K562 (cell line): ENCODE data around the gene UNC50. TPM values are rescaled to one million over a fixed set of nuclear protein-coding genes. Genes with fewer than 3 reads are reported as not detected.
A peak's percentile ranks its signal among the peaks of the same experiment; 100 is the strongest.

Source experiments
- CBX1 ChIP-seq: sonication (generic); IDR thresholded peaks from 2 replicates; pipeline ENCODE4 v1.6.1; 2016; ENCODE audit warnings: antibody characterized with exemption, low read depth, mild to moderate bottlenecking
- CBX2 ChIP-seq: fragments of 200-600 bp; sonication (generic); IDR thresholded peaks from one replicate; pipeline ENCODE4 v1.6.1; 2012; ENCODE audit warnings: mild to moderate bottlenecking, low read length, inconsistent platforms; ENCODE audit not compliant: insufficient read depth, poor library complexity, severe bottlenecking
- DIDO1 ChIP-seq: fragments of 450-650 bp; IDR thresholded peaks from 2 replicates; pipeline ENCODE4 v1.6.1; 2016; ENCODE audit warnings: low read depth, missing biosample characterization, missing genetic modification characterization
- FIP1L1 ChIP-seq: fragments of 200-400 bp; formaldehyde crosslinking; IDR thresholded peaks from 2 replicates; pipeline ENCODE4 v1.6.1; 2018; ENCODE audit warnings: mild to moderate bottlenecking, low read depth, low read length; ENCODE audit not compliant: poor library complexity, severe bottlenecking
- FOXK2 ChIP-seq, 2 experiments: fragments of 450-650 bp; IDR thresholded peaks in 1 of 2; conservative IDR thresholded peaks in 1 of 2; 2 replicates each; pipeline ENCODE4 v1.6.1; 2016; ENCODE audit warnings: low read depth in 2 of 2, mild to moderate bottlenecking in 1 of 2
- MAFK ChIP-seq: IDR thresholded peaks from 2 replicates; pipeline ENCODE4 v1.6.1; 2011; ENCODE audit warnings: low read length, improper control_type of control experiment
- MCM5 ChIP-seq: fragments of 450-650 bp; IDR thresholded peaks from 2 replicates; pipeline ENCODE4 v1.6.1; 2016; ENCODE audit warnings: low read depth
- MTA3 ChIP-seq: fragments of 450-650 bp; formaldehyde crosslinking; IDR thresholded peaks from 2 replicates; pipeline ENCODE4 v1.6.1; 2017; ENCODE audit warnings: mild to moderate bottlenecking, borderline replicate concordance
- NFE2 ChIP-seq: IDR thresholded peaks from 2 replicates; pipeline ENCODE4 v1.6.1; 2014; ENCODE audit warnings: antibody characterized with exemption, low read depth
- NFIC ChIP-seq: fragments of 450-650 bp; IDR thresholded peaks from 2 replicates; pipeline ENCODE4 v1.6.1; 2017; ENCODE audit warnings: mild to moderate bottlenecking, inconsistent platforms
- NR2C1 ChIP-seq, 2 experiments: fragments of 450-650 bp; IDR thresholded peaks; 2 replicates each; pipeline ENCODE4 v1.6.1; 2017; ENCODE audit warnings: mild to moderate bottlenecking in 2 of 2, antibody characterized with exemption in 1 of 2, inconsistent platforms in 1 of 2, missing compliant biosample characterization in 1 of 2, missing genetic modification characterization in 1 of 2
- NUFIP1 ChIP-seq: fragments of 450-650 bp; IDR thresholded peaks from 2 replicates; pipeline ENCODE4 v1.6.1; 2018; ENCODE audit not compliant: partially characterized antibody
- PPARD ChIP-seq: fragments of 250-450 bp; sonication (Bioruptor Pico); IDR thresholded peaks from 2 replicates; pipeline ENCODE4 v1.8.0; 2022; ENCODE audit warnings: inconsistent platforms, mild to moderate bottlenecking, moderate library complexity
- RBM34 ChIP-seq: fragments of 200-400 bp; formaldehyde crosslinking; IDR thresholded peaks from 2 replicates; pipeline ENCODE4 v1.6.1; 2018; ENCODE audit warnings: low read length, borderline replicate concordance; ENCODE audit not compliant: insufficient read depth
- SIRT6 ChIP-seq: IDR thresholded peaks from one replicate; pipeline ENCODE4 v1.6.1; 2012; ENCODE audit warnings: low read depth, mild to moderate bottlenecking, control low read depth, inconsistent platforms, low read length, moderate library complexity
- XRCC4 ChIP-seq: IDR thresholded peaks from one replicate; pipeline ENCODE4 v1.6.1; 2011; ENCODE audit not compliant: insufficient read depth, insufficient read length; ENCODE audit errors: extremely low read depth
- ZBTB43 ChIP-seq: sonication (generic); formaldehyde crosslinking; IDR thresholded peaks from 2 replicates; pipeline ENCODE4 v1.8.0; 2023; ENCODE audit warnings: mild to moderate bottlenecking, missing genetic modification reagents
- polyA plus RNA-seq, 8 experiments: library from polyadenylated mRNA; depleted of rRNA in 4 of 8; stranded (reverse) in 5 of 8; unstranded in 3 of 8; fragments of >200 nt; fragmentation: Nextera tagmentation in 2 of 8; fragmentation: Illumina TruSeq in 1 of 8; extraction: Ambion mirVana in 2 of 8; extraction: Trizol in 1 of 8; gene quantifications; 2 replicates each; pipeline versions ENCODE4 v1.2.1 to v1.2.3, GENCODE V29; 2011 to 2014; ENCODE audit warnings: inconsistent platforms in 1 of 8, missing spikeins in 1 of 8
- total RNA-seq, 7 experiments: library from RNA; depleted of rRNA in 6 of 7; stranded (reverse); fragments of >200 nt in 6 of 7; fragmentation: Illumina TruSeq in 2 of 7; extraction: Trizol in 2 of 7; gene quantifications; 2 replicates each; pipeline versions ENCODE4 v1.2.1 to v1.2.3, GENCODE V29; 2011 to 2021; ENCODE audit warnings: low replicate concordance in 1 of 7
- TF ChIP-seq, protein P1 (sequence below): fragments of 250-450 bp; sonication (Bioruptor Pico); IDR thresholded peaks from 2 replicates; pipeline ENCODE4 v1.5.0; 2021; ENCODE audit warnings: mild to moderate bottlenecking, borderline replicate concordance
- TF ChIP-seq, protein P2 (sequence below): fragments of 450-650 bp; IDR thresholded peaks from 2 replicates; pipeline ENCODE4 v1.7.1; 2018; ENCODE audit warnings: mild to moderate bottlenecking, low read depth; ENCODE audit not compliant: partially characterized antibody

The UNC50 gene
- total and polyA plus RNA-seq, 9 of the 15 experiments (the other 6 are each of a cell fraction or from before 2014, with no cell fraction given), result 30.0 to 52.9 (median 35.9) TPM

DNA sequence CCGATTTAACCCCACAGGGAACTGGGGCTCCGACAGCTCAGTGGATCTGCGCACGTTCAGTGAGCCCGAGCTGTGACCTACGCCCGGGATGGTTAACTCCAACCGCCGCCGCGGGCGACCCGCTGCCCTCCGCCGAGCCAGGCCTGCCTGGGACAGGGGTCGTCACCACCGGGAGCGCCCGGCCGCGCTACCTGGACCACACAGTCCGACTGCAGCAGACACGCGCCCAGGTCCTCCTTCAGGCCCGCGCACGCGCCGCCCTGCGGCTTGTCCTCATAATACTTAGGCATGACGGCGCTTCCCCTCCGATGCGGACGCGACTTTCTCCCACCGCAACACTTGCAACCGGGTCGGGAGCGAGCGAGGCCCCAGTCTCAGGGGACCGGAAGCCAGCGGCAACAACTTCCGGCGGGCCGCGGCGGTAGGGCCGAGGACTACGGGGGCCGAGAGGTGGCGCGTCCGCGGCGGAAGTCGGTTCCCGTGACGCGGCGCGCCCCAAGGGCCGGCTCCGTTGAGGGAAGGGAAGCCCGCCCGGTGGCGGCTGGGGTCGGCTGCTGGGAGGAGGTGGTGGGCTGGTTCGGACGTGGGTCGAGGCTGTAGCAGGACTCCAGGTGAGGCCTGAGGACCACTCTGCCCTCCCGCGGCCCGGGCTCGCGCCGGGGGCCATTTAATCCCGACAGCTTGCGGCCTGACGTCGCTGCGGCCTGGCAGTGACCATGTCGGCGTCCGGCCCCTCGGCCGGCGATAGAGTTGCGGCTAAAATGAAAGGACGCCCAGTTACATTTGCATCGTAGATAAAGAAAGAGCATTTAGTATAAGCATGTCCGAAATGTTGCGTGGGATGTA is at the start of gene UNC50, which contains the start of gene COA5 (continued):
- TF ChIP-seq CBX2 (no peak), RBM34 (no peak), PPARD (CRISPR knock-in tag) (no peak), NR2C1 (IDR thresholded peaks at IDR 0.05) (peak; percentile 74; the same call in 1 of the 2 replicates), NR2C1 (tag; IDR thresholded peaks at IDR 0.05) (peak; percentile 71), NUFIP1 (no peak), NFE2 (peak; percentile 20; the same call in 1 of the 2 replicates), MAFK (no peak), NFIC (peak; percentile 45; the same call in 1 of the 2 replicates), ZBTB43 (CRISPR knock-in tag) (no peak), CBX1 (peak; percentile 89; the same call in 1 of the 2 replicates), MCM5 (no peak), FIP1L1 (peak; percentile 60), XRCC4 (no peak), MTA3 (peak; percentile 98), SIRT6 (no peak), FOXK2 (conservative IDR thresholded peaks at IDR 0.05 in 1 of 2, IDR thresholded peaks at IDR 0.05 in 1 of 2; ENCODE audit: low read depth in 2 of 2) (peak; percentile 63 to 80), DIDO1 (tag) (peak; percentile 14; the same call in 1 of the 2 replicates)
- TF ChIP-seq, protein P1, sequence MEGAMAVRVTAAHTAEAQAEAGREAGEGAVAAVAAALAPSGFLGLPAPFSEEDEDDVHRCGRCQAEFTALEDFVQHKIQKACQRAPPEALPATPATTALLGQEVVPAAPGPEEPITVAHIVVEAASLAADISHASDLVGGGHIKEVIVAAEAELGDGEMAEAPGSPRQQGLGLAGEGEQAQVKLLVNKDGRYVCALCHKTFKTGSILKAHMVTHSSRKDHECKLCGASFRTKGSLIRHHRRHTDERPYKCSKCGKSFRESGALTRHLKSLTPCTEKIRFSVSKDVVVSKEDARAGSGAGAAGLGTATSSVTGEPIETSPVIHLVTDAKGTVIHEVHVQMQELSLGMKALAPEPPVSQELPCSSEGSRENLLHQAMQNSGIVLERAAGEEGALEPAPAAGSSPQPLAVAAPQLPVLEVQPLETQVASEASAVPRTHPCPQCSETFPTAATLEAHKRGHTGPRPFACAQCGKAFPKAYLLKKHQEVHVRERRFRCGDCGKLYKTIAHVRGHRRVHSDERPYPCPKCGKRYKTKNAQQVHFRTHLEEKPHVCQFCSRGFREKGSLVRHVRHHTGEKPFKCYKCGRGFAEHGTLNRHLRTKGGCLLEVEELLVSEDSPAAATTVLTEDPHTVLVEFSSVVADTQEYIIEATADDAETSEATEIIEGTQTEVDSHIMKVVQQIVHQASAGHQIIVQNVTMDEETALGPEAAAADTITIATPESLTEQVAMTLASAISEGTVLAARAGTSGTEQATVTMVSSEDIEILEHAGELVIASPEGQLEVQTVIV, result no peak
- TF ChIP-seq, protein P2, sequence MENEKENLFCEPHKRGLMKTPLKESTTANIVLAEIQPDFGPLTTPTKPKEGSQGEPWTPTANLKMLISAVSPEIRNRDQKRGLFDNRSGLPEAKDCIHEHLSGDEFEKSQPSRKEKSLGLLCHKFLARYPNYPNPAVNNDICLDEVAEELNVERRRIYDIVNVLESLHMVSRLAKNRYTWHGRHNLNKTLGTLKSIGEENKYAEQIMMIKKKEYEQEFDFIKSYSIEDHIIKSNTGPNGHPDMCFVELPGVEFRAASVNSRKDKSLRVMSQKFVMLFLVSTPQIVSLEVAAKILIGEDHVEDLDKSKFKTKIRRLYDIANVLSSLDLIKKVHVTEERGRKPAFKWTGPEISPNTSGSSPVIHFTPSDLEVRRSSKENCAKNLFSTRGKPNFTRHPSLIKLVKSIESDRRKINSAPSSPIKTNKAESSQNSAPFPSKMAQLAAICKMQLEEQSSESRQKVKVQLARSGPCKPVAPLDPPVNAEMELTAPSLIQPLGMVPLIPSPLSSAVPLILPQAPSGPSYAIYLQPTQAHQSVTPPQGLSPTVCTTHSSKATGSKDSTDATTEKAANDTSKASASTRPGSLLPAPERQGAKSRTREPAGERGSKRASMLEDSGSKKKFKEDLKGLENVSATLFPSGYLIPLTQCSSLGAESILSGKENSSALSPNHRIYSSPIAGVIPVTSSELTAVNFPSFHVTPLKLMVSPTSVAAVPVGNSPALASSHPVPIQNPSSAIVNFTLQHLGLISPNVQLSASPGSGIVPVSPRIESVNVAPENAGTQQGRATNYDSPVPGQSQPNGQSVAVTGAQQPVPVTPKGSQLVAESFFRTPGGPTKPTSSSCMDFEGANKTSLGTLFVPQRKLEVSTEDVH, result peak; percentile 64
